Fibroblast of mammary gland (primary cell): Measurements from ENCODE around the gene TMEM125.

Experiments
- DNase-seq: peaks from one replicate; pipeline ENCODE4 v3.0.0-alpha.2; 2010; ENCODE audit warnings: low read depth
- H3K4me3 ChIP-seq: 2 replicates; pipeline ENCODE4 v1.5.1; 2011; ENCODE audit warnings: low read depth, mild to moderate bottlenecking, low read length, moderate library complexity; ENCODE audit not compliant: control insufficient read depth
- TF ChIP-seq, protein P1 (sequence below): conservative IDR thresholded peaks from 2 replicates; pipeline ENCODE4 v1.5.1; 2011; ENCODE audit warnings: low read depth, low read length, inconsistent platforms; ENCODE audit not compliant: control insufficient read depth, insufficient read depth

TMEM125 gene

DNA sequence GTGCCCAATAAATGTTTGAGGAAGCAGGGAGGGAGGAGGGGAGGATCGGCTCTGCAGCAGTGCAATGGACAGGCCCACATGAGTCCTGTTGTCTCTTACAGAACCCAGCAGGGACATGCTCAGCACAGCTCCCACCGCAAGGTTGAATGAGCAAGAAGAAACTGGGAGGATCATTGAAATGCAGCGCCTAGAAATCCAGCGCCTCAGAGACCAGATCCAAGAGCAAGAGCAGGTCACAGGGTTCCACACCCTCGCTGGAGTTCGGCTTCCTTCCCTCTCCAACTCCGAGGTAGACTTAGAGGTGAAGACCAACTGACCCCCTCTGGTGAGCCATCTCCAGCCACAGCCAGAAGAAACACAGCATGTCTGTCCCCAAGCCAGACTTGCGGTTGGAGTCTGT lies 15.9 kb upstream of the TMEM125 start:
- TF ChIP-seq, protein P1, sequence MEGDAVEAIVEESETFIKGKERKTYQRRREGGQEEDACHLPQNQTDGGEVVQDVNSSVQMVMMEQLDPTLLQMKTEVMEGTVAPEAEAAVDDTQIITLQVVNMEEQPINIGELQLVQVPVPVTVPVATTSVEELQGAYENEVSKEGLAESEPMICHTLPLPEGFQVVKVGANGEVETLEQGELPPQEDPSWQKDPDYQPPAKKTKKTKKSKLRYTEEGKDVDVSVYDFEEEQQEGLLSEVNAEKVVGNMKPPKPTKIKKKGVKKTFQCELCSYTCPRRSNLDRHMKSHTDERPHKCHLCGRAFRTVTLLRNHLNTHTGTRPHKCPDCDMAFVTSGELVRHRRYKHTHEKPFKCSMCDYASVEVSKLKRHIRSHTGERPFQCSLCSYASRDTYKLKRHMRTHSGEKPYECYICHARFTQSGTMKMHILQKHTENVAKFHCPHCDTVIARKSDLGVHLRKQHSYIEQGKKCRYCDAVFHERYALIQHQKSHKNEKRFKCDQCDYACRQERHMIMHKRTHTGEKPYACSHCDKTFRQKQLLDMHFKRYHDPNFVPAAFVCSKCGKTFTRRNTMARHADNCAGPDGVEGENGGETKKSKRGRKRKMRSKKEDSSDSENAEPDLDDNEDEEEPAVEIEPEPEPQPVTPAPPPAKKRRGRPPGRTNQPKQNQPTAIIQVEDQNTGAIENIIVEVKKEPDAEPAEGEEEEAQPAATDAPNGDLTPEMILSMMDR: no peak
- H3K4me3 ChIP-seq: no peak overlapping the region
- DNase-seq: no peak

DNA sequence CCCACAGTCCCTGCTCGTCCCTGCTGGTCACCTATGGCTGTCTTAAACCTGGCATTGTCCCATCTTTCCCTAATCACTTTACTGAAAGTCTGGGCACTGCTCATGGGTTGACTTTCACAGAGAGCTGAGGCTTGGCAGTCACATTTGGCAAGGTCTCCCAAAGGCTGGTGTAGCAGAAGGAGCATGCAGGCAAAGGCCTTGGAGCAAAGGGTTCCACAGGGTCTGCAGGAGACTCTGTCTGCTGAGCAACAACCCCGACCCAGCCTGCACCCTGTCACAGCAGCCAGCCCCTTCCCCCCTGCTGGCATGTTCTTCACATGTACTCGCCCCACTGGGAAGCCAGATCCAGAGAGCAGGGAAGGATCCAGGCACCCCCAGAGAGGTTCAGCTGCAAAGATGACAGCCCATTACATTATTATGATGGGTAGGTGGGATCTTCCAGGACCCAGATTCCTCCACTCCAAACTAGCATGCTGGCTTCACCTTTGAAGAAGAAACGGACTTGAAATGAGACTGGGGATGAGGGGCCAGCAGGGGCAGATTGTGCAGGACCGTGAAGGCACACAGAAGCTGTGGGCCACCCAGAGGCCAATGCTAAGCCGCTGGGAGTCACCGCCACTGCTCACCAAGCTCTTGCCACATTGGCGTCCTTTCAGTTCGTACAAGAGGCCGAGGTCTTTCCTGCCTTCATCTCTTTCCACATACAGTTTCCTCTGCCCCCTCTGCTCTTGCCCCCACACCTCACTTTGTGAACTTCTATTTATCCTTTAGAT lies 14.2 kb upstream of the TMEM125 start:
- no peak overlapping the region for H3K4me3 ChIP-seq
- no peak for DNase-seq
- TF ChIP-seq, protein P1: no peak

DNA sequence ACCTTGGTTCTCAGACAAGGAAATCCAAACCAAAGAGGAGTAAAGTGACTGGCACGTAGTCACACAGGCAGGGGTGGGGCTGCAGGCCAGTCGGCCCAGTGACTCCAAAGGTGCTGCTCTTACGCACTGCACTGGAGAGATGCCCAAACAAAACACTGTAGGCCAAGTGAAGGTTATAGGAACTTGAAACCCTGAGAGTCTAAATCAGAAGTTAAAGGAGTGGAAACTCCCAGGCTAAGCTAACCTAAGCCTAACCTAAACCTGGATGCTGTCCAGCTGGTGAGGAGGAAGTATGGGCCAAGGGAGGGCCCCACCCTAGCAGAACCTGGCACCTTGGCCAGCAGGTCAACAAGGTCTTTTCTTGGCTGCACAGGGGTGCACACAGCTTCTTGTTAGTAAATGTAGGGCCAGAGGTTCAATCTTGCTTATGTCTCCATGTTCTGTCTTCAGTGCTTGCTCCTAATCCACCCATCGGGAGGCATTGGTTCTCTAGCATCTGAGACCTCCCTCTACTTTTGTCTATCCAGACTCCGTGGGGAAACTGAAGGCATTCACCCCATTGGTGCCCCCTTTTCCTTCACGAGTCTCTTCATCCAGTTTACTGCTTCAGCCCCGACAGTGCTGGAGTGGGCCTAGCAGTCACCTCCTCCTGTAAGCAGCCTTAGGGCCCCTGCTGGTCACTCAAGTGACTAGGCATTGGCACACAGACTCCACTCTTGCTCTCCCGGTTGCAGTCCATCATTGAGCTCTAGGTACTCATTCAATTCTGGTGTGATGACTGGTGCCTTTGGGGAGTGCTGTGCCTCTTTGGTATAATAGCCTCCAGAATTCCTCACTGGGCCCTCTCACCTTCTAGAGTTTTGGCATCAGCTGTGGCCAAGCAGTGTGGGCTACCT lies 12.9 kb upstream of the TMEM125 start:
- DNase-seq: no peak
- no peak overlapping the region for H3K4me3 ChIP-seq

DNA sequence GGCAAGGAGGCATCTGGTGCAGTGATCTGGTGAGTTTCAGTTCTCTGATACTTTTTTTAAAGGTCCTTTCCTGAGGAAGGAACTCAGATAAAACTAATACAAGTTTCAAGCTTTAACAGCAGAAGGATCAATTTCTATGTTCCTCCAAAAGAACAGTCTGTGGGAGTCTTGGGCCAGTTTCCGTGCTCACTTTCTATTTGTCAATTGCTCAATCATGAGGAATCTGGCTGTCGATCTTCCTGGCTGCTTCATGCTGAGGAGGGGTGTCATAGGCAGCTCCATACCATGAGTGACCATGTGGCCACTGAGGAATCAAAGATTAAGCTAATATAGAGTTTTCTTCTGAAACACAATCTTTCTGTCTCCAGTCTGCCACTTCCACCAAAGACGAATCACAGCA lies 11.4 kb upstream of the TMEM125 start:
- TF ChIP-seq, protein P1: no peak
- no peak overlapping the region for H3K4me3 ChIP-seq
- no peak for DNase-seq

More for the DNA sequence above, 12.9 kb upstream of the TMEM125 start:
- TF ChIP-seq, protein P1: no peak

DNA sequence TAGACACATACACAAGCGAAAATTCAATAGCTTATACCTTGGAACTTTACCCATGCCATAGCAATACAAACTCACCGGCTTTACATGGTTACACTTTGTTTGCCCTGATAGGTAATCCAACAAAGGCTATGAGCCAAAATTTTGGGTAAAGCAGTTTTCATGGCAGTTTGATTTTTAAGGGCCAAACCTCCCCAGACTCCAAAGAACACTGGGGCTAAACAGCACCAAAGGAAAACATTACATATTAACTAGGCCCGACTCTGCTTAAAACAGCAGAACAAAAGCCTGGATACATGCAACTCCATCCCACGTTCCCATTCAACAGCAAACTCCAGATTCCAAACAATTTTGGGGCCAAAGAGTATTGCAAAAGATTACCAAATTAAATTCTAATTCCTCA lies 4.4 kb upstream of the TMEM125 start:
- TF ChIP-seq, protein P1: no peak
- no peak overlapping the region for H3K4me3 ChIP-seq
- DNase-seq: no peak

DNA sequence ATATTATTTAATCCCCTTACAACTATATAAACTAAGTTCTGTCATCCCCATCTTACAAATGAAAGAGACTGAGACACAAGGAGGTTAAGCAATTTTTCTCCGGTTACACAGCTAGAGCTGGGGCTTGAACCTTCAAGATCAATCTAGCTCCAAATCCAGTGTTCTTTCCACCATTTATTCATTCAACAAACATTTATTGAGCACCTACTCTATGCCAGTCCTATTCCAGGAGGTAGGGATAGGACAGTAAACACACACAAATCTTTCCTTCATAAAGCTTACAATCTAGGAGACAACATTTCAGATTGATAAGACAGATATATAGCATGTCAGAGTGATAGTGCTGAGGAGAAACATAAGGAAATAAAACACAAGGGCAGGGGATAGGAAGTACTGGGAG lies 2.9 kb upstream of the TMEM125 start:
- H3K4me3 ChIP-seq: no peak overlapping the region
- DNase-seq: no peak
- TF ChIP-seq, protein P1: no peak
